IPS DF 6.9 (cell line): ENCODE measurements around the gene SAMHD1.
"Not testable (repeated sequence)": the region's sequence is repeated elsewhere in the genome, so short reads cannot be mapped to it uniquely, and the experiment has no call there.

Experiments used
- DNase-seq: peaks from one replicate; pipeline ENCODE4 v3.0.0-alpha.2; 2013; ENCODE audit warnings: low read depth, low spot score
- H3K27ac ChIP-seq: one replicate; pipeline ENCODE4 v1.5.1; 2013; ENCODE audit warnings: low read length, control low read depth
- H3K27me3 ChIP-seq: 2 replicates; pipeline ENCODE4 v1.6.1; 2013; ENCODE audit warnings: mild to moderate bottlenecking, low read length; ENCODE audit not compliant: control insufficient read depth, insufficient read depth
- H3K36me3 ChIP-seq: 2 replicates; pipeline ENCODE4 v1.6.1; 2013; ENCODE audit warnings: low read length; ENCODE audit not compliant: control insufficient read depth, insufficient read depth
- H3K4me1 ChIP-seq: 2 replicates; pipeline ENCODE4 v1.6.1; 2013; ENCODE audit warnings: low read length; ENCODE audit not compliant: control insufficient read depth, insufficient read depth
- H3K4me3 ChIP-seq: 2 replicates; pipeline ENCODE4 v1.5.1; 2013; ENCODE audit warnings: mild to moderate bottlenecking, low read length
- H3K9me3 ChIP-seq: 2 replicates; pipeline ENCODE4 v1.6.1; 2013; ENCODE audit warnings: low read length, inconsistent platforms; ENCODE audit not compliant: control insufficient read depth, insufficient read depth
- WGBS: extraction: QIAGEN DNeasy Blood & Tissue Kit; methylation state at CpG from one replicate; pipeline ENCODE4 v1.1.7; 2013; ENCODE audit warnings: mixed read lengths, missing lambda C conversion rate; ENCODE audit not compliant: insufficient read length, insufficient coverage; 5-methylcytosine and 5-hydroxymethylcytosine counted together

SAMHD1 gene

GRCh38 chr20:36917943-36918342 lies 33.6 kb downstream of the SAMHD1 start:
- Histone ChIP-seq H3K36me3 (no peaks in the 10 kb centered on the region; the same call in 1 of the 2 replicates), H3K9me3 (no peaks in the 10 kb centered on the region), H3K27me3 (no peaks in the 10 kb centered on the region), H3K4me1 (no peaks in the 10 kb centered on the region), H3K27ac (no peak overlapping the region), H3K4me3 (no peak overlapping the region)
- no peak for DNase-seq

- Histone ChIP-seq H3K27me3 (no peaks in the 10 kb centered on the region), H3K4me1 (no peaks in the 10 kb centered on the region), H3K4me3 (no peak overlapping the region), H3K36me3 (no peaks in the 10 kb centered on the region; the same call in 1 of the 2 replicates), H3K9me3 (no peaks in the 10 kb centered on the region), H3K27ac (no peak overlapping the region)
- no CpG with 5 or more reads among the region's 6 CpGs for WGBS
- DNase-seq, result no peak
Observed at GRCh38 chr20:36917240-36917639, 34.3 kb downstream of the SAMHD1 start.

- H3K27ac ChIP-seq, result no peak overlapping the region
- H3K27me3 ChIP-seq, result no peaks in the 10 kb centered on the region
- no CpG with 5 or more reads among the region's 2 CpGs for WGBS
- DNase-seq, result no peak
- H3K4me3 ChIP-seq, result no peak overlapping the region
- no peaks in the 10 kb centered on the region for H3K4me1 ChIP-seq
- no peaks in the 10 kb centered on the region for H3K9me3 ChIP-seq
- no peaks in the 10 kb centered on the region; the same call in 1 of the 2 replicates for H3K36me3 ChIP-seq
Observed at GRCh38 chr20:36916199-36916598, 35.3 kb downstream of the SAMHD1 start.

GRCh38 chr20:36908603-36909002 lies 42.9 kb downstream of the SAMHD1 start:
- Histone ChIP-seq H3K4me1 (no peaks in the 10 kb centered on the region), H3K36me3 (no peaks in the 10 kb centered on the region), H3K4me3 (no peak overlapping the region), H3K9me3 (no peaks in the 10 kb centered on the region), H3K27ac (no peak overlapping the region), H3K27me3 (no peaks in the 10 kb centered on the region)
- no CpG with 5 or more reads among the region's 4 CpGs for WGBS
- no peak for DNase-seq

GRCh38 chr20:36906086-36906485 lies 45.4 kb downstream of the SAMHD1 start:
- H3K9me3 ChIP-seq, H3K27me3 ChIP-seq, DNase-seq, H3K4me3 ChIP-seq, H3K27ac ChIP-seq, H3K4me1 ChIP-seq, H3K36me3 ChIP-seq: not testable (repeated sequence)
- no CpG with 5 or more reads among the region's 7 CpGs for WGBS

GRCh38 chr20:36905566-36905965 lies 45.9 kb downstream of the SAMHD1 start:
- H3K36me3 ChIP-seq, H3K27me3 ChIP-seq, DNase-seq, H3K4me3 ChIP-seq, H3K4me1 ChIP-seq, H3K27ac ChIP-seq, H3K9me3 ChIP-seq: not testable (repeated sequence)
- WGBS, result 100% methylated on average over 1 of the region's 10 CpGs

- H3K27ac ChIP-seq, result no peak overlapping the region
- H3K27me3 ChIP-seq, result no peaks in the 10 kb centered on the region
- no peaks in the 10 kb centered on the region for H3K4me1 ChIP-seq
- no peak for DNase-seq
- no peaks in the 10 kb centered on the region for H3K9me3 ChIP-seq
- no CpG with 5 or more reads among the region's 2 CpGs for WGBS
- no peaks in the 10 kb centered on the region; the same call in 1 of the 2 replicates for H3K36me3 ChIP-seq
- no peak overlapping the region for H3K4me3 ChIP-seq
Observed at GRCh38 chr20:36904690-36905089, 46.8 kb downstream of the SAMHD1 start.

- no peak overlapping the region for H3K27ac ChIP-seq
- H3K36me3 ChIP-seq, result peaks cover 6% of the 10 kb centered on the region; the same call in 1 of the 2 replicates
- DNase-seq, result no peak
- WGBS, result no CpG with 5 or more reads among the region's 2 CpGs
- no peaks in the 10 kb centered on the region for H3K27me3 ChIP-seq
- no peak overlapping the region for H3K4me3 ChIP-seq
- H3K9me3 ChIP-seq, result no peaks in the 10 kb centered on the region
- no peaks in the 10 kb centered on the region for H3K4me1 ChIP-seq
Observed at GRCh38 chr20:36895036-36895435, 56.5 kb downstream of the SAMHD1 start.

GRCh38 chr20:36893801-36894200 lies 57.7 kb downstream of the SAMHD1 start:
- Histone ChIP-seq H3K27ac (no peak overlapping the region), H3K9me3 (no peaks in the 10 kb centered on the region), H3K4me1 (no peaks in the 10 kb centered on the region), H3K4me3 (no peak overlapping the region), H3K27me3 (no peaks in the 10 kb centered on the region), H3K36me3 (peaks cover 6% of the 10 kb centered on the region; the same call in 1 of the 2 replicates)
- no CpG with 5 or more reads among the region's 3 CpGs for WGBS
- DNase-seq, result no peak

- H3K36me3 ChIP-seq, result peaks cover 6% of the 10 kb centered on the region; the same call in 1 of the 2 replicates
- H3K27ac ChIP-seq, result no peak overlapping the region
- H3K4me1 ChIP-seq, result peaks cover 7% of the 10 kb centered on the region; the same call in 1 of the 2 replicates
- no CpG with 5 or more reads among the region's 4 CpGs for WGBS
- no peaks in the 10 kb centered on the region for H3K9me3 ChIP-seq
- no peaks in the 10 kb centered on the region for H3K27me3 ChIP-seq
- no peak for DNase-seq
- H3K4me3 ChIP-seq, result no peak overlapping the region
Observed at GRCh38 chr20:36891211-36891610, 60.3 kb downstream of the SAMHD1 start.

GRCh38 chr20:36890586-36890985 lies 60.9 kb downstream of the SAMHD1 start:
- H3K9me3 ChIP-seq, result no peaks in the 10 kb centered on the region
- peaks cover 6% of the 10 kb centered on the region; the same call in 1 of the 2 replicates for H3K36me3 ChIP-seq
- H3K4me3 ChIP-seq, result no peak overlapping the region
- peaks cover 7% of the 10 kb centered on the region; the same call in 1 of the 2 replicates for H3K4me1 ChIP-seq
- H3K27ac ChIP-seq, result no peak overlapping the region
- no CpG with 5 or more reads among the region's 9 CpGs for WGBS
- DNase-seq, result no peak
- no peaks in the 10 kb centered on the region for H3K27me3 ChIP-seq
